Muscle of arm (tissue), 14 donors: ENCODE measurements around the gene TREM2. TPM values are rescaled to one million over a fixed set of nuclear protein-coding genes. Genes with fewer than 3 reads are reported as not detected.
"Not testable (repeated sequence)": the region's sequence is repeated elsewhere in the genome, so short reads cannot be mapped to it uniquely, and the experiment has no call there.

Source experiments
- DNase-seq: peaks from one replicate; pipeline ENCODE4 v3.0.0-alpha.2; 2013
- long read RNA-seq, 11 donors: transcript quantifications; one replicate each; lab custom pipeline, GENCODE V29; 2026
- polyA plus RNA-seq, 12 donors: library from polyadenylated mRNA; unstranded; fragments of 120-200 nt; gene quantifications; one replicate each; pipeline ENCODE4 v1.2.1, GENCODE V29; 2013; ENCODE audit not compliant: insufficient read length in 12 of 12

TREM2 gene
- polyA plus RNA-seq: under 1 TPM in 8 of 12 donors, not detected in 4; 0.26 to 0.60 (median 0.41) TPM
- long read RNA-seq, donor 1: 0 reads
- long read RNA-seq, donor 2: 0 reads
- long read RNA-seq, donor 3: 0 reads
- long read RNA-seq, donor 4: 0 reads
- long read RNA-seq, donor 5: 0 reads
- long read RNA-seq, donor 6, partial matches to known transcripts: 0 of 1 reads
- long read RNA-seq, donor 6, other reads (novel, unspliced or antisense): 0 of 1 reads
- long read RNA-seq, donor 7: 0 reads
- long read RNA-seq, donor 8: 0 reads
- long read RNA-seq, donor 9: 0 reads
- long read RNA-seq, donor 10: 0 reads
- long read RNA-seq, donor 11, partial matches to known transcripts: 0 of 1 reads
- long read RNA-seq, donor 11, other reads (novel, unspliced or antisense): 0 of 1 reads

DNA sequence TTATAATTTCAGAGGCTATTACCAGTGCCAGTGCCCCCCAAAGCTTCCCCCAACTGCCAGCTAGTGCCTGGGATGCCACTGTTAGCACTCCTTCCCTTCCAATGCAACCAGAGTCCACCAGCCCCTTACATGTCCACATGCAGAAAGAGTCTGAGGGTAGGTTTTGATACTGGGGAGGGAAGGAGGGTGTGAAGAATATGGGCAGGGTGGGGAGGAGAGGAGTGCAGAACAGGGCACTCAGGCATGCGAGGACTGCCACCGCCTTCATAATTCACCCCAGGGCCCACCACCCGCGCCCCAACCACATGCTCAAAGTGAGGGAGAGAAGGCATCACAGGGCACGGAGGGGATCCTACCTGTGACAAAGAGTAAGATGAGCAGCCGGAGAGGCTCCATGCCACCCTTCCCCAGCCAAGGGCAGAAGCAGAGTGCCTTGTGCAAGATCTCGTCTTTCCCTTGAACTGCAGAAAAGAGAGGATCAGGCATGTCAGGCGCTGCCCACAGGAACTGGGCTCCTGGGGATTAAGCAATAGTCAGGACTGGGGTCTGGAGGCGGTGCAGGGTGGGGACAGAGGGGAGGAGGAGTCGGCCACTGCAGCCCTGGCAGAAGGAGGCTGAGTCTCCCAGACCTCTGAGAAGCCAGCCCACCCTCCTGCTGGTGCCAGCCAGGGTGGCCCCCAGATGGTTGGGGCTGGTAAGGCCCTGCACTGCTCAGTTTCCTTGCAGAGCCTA lies at the start of gene TREM2:
TSS of gene TREM2 (minus strand) at position 430 of the 732 bp plus-strand sequence. CDS start at position 396, 34 bp downstream.
- no peak for DNase-seq

DNA sequence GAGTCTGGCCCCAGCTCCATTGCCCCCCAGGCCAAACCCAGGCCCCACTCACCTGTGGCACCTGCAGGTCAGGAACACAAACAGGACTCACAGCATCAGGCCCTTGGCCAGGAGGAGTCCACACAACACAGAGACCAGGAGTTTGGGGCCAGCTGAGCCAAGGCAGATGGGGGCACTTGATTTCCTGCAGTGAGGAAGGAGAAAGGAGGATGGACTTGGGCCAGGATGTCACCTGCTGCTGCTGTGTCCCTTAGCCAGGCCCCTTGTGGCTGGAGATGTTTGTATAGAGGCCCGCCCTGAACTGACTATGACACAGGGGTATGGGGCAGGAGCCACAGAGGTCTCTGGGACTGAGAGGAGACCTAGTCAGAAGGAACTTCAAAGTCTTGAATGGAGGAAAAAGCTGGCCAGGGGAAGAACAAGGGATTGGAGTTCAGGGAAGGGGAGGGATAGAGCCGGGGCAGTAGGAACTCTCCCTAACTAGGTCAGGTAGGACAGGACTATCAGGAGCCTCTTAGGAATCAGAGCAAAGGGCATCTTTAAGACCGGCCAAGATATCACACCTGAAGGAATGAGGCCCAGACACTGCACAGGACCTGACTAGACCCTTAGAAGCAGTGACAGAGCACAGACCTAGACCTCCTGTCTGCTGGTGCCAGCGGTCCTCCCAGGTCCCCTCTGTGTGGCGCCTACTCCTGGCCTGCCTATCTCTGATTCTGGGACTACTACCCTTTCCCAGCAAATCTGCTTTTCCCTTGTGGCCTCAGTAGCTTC lies 46.8 kb upstream of the TREM2 start:
- DNase-seq: no peak

DNA sequence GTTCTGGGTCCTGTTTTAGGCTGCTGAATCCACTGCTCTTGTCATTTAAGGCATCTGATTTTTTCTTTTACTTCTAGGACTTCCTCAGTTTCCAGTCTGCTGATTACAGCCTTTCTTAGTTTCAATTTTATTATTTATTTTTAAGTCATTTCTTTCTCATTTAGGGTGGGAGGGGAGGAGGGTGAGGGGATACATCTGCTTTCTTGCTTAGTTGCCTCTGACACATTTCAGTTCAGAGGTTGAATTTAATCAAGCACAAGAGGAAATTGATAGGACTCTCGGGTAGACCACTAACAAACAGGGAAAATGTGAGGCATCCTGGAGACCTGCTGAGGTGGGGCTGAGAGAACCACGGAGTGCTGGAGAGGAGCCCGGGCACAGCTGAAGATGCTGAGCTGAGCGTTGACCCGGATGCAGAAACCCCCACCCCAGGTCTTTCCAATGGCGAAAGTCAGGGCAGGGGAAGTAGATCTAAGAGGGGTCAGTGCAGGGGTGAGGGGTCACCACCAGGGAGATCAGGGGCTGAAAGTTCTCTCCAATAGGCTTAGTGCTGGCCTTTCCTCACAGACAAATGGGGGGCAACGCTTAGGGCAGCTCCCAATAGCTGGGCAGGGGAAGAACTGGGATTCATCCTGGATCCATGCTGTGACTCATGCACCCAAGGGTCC lies 45.7 kb upstream of the TREM2 start:
- no peak for DNase-seq

DNA sequence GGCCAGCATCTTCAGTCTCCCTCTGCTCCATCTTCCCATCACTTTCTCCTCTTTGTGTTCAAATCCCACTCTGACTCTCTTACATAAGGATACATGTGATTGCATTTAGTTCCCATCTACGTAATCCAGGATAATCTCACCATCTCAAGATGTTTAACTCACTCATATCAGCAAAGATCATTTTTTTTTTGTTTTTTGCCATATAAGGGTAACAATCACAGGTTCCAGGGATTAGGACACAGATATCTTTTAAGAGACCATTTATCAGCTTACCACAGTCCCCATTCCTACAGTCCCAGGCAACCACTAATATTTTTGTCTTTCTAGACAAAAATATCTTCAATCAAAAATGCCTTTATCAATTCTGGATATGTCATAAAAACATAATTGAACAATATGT lies 41.2 kb upstream of the TREM2 start:
- no peak for DNase-seq

DNA sequence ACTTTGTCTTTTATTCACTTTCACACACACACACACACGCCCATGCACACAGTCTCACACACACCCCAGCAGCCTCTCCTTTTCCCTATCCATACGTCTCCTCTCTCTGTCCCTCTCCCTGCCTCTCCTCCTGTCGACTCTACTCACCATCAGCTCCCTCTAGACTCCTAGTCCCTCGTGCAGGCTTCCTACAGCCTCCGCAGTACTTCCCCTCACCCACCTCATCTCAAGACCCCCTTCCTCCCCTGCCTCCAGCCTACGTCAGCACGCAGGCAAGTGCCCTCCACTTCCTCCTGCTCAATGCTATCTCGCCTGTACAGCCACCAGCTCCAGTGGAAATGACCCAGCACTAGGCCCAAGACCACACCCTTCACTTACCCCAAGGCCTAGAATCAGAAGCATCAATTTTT lies 38.9 kb upstream of the TREM2 start:
- DNase-seq: no peak

DNA sequence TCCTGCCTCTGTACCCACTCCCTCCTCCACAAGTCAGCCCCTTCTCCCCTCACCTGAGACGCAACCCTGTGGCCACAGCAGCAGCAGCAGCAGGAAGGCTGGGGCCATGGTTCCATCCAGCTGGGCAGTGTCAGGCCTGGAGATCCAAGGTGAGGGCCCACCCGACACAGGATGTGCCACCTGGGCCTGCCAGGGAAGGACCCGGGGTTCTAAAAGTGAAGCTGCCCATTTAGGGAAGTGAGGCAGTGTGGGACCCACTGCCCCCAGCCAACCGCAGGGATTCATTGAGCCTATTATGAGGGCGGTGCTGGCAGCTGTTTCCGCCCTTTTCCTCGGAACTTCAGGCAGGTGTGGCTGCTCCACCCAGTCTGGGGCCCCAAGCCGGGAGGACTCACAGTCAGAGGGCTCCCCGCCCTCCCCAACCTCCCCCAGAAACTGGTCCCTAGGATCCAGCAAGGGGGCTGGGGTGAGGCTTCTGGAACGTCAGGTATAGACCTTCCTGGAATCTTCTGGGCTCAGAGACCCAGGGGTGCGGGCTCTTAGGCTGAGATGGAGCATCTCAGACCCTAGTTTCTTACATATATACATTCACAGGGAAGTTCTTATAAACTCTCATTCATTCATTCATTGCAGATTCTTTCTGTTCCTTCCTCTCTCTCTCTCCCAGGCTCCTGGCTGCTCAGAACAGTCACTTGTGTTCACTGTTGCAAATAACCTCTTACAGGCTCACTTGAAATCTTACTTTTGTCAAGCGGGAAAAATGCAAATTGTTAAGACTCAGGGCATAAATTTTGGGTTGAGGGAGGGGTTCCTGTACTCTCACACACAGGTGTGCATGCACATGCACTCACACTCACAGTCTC lies 38.2 kb upstream of the TREM2 start, which contains the start of gene TREML2:
TSS of gene TREML2 (minus strand) at position 249 of the 863 bp plus-strand sequence. CDS start at position 108, 141 bp downstream.
- DNase-seq: no peak

DNA sequence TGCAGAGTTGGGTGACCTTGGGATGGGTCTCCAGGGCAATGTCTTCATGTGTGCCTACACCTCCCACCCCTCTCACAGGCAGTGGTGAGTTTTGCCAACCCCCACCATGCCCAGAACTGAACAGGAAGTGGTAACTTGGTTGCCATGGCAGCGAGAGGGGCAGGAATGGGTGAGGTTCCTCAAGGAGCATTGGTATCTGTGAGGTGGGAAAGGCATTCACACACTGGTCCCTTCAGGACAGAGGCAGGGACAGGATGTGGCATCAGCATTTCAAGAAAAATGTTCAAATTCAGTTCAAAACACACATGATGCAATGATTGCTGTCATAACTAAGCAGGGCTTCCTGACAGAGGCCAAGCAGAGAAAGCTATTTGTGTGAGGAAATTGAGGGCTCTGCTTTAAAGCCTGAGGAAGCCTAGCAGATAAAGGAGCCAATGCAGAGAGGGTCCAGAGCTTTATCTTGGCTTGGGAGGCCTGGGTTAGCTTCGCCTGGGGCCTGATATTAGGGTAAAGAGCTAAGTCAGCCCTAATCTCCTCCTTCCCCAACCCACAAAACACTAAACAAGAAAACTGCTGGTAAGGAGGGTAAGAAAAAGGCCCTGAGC lies 37.5 kb upstream of the TREM2 start:
- peak; percentile 7 for DNase-seq

DNA sequence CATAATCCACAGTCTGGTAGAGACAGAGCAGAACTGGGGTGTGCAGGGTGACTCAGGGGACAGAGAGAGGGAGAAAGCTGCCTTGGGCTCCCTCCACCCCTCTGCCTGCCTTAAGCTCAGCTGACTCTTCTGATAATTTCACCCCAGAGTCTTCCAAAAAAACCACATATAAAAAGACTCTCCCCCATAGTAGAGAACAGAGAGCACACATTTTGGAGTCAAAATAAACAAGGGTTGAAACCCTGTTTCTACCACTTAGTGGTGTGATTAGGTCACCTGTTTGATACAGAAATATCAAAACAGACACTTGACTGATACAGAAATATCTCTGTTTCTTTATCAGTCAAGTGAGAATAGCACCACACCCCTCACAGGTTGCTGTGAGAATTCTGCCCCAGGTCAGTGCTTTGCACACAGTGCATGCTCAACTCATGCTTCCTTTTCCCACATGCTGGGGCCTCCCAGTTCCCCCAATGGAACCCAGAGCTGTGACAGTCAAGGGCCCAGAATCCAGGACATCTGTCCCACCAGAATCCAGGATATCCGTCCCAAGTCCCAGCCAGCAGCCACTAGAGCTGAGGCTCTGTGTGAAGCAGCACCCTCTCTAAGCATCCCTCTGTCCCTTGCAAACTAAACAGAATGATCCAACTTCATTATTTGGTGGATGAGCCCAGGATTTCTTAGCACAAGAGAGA lies 36.8 kb upstream of the TREM2 start:
- DNase-seq: no peak

DNA sequence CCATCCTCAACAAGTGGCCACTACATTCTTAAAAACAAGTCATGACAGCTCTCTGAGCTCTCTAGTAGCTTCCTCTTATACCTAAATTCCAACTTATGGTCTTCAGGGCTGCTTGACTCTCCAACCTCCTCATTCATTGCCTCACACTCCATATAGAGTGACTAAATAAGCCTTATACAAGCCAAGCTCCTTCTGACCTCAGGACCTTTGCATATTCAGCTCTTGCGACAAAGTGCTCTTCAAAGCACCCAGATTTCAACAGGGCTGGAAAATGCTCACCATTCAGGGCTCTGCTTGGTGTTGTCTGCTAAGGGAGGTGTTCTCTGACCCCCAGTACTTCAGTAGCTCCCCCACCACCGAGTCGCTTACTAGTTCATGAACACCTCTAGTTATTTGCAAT lies 34.3 kb upstream of the TREM2 start:
- DNase-seq: no peak

DNA sequence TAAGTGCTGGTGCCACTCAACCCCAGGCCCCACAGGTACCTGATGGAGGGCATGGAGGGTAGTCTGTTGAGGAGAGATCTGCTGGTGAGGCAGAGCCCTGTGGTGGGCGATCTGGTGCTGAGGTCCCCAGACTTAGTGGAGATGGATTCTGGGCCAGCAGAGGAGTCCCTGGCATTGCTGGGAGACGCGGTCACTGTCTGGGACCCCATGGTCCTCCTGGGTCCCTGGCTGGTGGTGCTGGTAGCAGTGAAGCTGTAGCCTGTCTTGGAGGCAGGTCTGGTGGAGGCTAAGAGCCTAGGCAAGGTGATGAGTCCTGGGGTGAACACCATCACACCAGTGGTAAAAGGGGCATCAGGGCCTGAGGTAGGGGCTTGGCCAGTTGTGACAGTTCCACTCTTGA lies 31.5 kb upstream of the TREM2 start:
- no peak for DNase-seq

DNA sequence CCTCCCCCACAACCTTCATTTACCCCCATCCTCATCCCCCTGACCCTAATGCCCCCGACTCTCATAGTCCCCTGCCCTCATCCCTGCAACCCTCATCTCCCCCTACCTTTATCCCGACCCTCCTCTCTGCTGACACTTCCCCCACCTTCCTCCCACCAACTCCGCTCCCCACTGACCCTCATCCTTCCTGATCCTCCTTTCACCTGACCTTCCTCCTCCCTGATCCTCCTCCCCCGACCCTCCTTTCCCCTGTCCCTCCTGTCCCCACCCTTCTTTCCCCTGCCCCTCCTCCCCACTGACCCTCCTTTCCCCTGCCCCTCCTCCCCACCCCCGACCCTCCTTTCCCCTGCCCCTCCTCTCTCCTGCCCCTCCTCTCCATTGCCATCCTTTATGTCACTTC lies 31.0 kb upstream of the TREM2 start:
- no peak for DNase-seq

DNA sequence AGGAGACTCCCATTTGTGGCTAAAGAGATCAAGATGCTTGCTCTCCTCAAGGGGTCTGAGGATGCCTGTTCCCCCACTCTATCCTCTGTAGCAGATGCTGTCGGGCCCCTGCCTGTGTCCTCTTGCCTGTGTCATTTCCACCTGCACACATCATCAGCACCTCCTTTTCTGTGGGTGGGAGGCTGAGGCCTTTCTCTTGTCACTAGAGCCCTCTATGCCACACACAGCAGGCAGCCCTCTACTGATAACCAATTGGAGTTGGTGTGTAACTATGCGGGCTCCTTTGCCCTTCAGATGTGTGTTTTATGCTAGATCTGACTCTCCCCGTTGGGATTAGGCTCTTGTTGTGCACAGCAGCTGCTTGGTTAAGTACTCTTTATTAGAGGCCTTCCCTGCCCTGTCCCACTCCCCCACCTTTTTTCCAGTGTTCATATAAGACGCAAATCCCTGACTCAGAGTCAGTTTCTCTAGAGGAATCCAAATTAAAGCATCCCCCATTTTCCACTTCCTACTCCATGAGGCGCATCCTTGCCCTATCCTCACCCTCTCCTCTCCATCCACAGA lies 30.3 kb upstream of the TREM2 start:
- DNase-seq: no peak

DNA sequence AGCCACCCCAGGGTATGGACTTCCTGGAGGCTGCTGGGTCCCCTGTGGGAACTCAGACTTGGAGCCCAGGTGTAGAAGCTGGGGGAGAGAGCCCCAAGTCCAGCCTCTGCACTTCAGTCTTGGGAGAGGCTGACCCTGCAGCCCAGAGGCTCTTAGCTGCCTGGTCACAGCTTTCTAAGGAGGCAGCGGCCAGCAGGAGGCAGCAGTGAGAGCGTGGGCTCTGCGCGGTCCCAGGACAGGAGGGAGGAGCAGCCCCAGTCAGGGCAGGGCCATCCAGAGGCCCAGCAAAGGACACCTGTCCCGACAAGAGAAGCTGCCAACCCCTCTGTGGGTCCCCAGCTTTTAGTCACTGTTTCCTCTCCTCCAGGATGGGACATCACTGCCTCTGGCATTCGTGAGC lies 28.7 kb upstream of the TREM2 start:
- no peak for DNase-seq

DNA sequence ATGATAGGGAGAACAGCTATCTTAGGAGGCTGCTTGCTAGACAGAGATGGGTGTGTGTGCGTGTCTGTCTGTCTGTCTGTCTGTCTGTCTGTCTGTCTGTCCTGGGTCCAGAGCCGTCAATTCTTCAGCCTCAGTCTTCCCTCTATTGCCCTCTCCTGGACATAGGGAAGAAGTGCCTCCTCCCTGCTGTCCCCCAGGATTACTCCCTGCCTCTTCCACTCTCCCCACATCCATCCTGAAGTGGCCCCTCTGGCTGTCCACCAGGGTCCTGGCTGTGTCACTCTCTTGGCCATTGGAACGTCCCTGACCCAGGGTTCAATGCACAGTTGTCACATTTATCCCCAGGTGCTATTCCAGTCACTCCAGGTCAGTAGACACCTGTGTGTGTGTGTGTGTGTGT lies 27.9 kb upstream of the TREM2 start:
- DNase-seq: no peak

DNA sequence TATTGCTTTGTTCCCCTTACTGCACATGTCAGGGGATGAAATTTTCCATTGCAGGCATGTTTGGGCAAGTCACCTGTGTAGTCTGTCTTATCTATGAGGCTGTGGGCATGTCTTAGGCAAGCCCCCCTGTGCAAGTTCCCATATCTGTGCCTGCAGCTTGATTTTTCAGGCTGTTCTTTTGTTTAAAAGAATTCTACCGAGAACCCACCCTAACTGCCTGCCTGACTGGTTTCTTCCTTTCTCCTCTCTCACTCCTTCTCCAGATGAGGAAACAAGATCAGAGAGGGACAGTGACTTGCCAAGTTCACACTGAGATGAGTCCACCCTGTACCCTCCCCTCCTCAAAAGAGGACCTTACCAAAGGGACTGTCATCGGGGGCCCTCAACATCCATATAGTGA lies 27.1 kb upstream of the TREM2 start:
- DNase-seq: no peak

DNA sequence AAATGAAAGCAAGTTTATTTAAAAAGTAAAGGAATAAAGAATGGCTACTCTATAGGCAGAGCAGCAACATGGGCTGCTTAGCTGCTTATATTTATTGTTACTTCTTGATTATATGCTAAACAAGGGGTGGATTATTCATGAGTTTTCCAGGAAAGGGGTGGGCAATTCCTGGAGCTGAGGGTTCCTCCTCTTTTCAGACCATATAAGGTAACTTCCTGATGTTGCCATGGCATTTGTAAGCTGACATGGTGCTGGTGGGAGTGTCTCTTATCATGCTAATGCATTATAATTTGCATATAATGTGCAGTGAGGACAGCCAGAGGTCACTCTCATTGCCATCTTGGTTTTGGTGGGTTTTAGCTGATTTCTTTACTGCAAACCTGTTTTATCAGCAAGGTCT lies 26.1 kb upstream of the TREM2 start:
- DNase-seq: not testable (repeated sequence)

DNA sequence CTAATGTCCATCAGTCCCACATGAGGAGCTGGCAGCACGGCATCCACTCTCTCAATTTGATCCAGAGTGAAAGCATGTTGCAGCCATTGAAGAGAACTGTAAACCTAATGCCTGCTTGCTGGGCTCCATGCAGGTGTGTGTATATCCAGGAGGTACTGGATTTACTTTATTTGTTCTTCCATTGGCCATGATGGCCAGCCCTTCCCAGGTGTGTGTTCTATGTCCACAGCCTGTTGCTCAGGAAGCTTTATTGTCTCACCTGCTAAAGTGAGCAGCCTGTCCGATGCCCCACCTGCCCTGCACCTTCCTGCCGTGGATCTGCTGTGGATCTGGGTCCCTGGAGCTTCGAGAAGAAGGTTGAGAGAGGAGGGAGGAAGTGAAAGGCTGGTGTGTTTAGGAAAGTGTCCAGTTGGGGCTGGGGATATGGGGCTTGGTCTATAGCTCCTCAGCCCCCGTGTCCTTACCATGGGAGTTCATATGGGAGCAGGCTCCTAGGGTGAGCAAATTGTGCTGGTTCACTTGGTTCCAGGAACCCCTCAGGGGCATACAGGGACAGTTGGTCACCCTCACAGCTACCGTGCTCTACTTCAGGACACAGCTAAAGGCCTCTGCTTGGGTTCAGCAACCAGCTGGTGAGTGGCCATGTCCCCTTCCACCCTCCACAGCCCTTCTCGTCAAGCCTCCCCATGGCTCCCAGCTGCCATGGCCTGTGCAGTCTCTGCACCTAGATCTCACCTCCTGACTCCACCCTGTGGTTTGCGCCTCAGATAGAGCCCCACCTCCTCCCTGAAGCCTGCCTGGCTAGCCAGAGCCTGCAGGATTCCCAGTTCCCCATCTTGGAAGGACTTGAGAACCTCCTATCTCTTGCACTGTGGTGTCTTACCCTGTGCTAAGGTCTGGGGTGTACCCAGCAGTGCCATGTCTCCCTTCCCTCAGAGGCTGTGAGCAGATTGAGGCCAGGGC lies 25.3 kb upstream of the TREM2 start:
- DNase-seq: no peak

DNA sequence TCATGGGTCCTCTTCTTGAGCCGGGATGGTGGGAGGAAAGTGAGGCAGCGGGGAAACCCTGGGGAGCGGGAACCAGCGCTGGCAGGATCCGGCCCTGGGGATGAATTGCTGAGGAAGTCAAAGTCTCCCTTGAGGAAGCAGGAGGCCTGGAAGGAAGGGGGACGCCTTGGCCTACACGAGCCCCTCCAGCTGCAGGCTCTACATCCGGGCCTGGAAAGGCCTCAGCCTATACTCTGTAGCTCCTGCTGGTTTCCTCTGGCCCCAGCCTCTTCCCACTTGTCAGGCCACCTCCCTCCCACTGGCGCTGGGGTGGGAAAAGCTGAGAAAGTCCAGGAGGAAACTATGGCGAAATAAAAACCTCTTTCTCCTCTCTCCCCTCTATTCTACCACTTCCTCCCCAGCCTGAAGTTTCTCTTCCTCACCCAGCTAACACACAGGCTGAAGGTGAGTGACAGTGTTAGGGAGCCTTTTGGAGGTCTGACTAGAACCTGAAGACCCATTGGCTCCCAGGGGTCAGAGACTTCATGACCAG lies 23.2 kb upstream of the TREM2 start:
- no peak for DNase-seq
